Urinary bladder (tissue), 2 donors: ENCODE measurements around the gene BICDL1. TPM values are rescaled to one million over a fixed set of nuclear protein-coding genes. Genes with fewer than 3 reads are reported as not detected.

Experiments used
- polyA plus RNA-seq: library from polyadenylated mRNA; stranded (reverse); fragments of 200-250 nt; gene quantifications from one replicate; pipeline ENCODE4 v1.2.3, GENCODE V29; 2013
- small RNA-seq: library from RNA; depleted of rRNA; stranded (forward); fragments of <200 nt; gene quantifications from one replicate; pipeline ENCODE3, GENCODE V24; 2014
- total RNA-seq: library from RNA; depleted of rRNA; stranded (reverse); fragments of >200 nt; gene quantifications from one replicate; pipeline ENCODE4 v1.2.3, GENCODE V29; 2014
- donor health status: healthy.

BICDL1 gene
- total and polyA plus RNA-seq, 2 donors = 1.1 to 2.4 TPM

Small RNA genes lying within 50 kb of the gene (small RNA-seq; reads per million reads assigned to genes)
- not detected for gene AC004812.1

Other genes starting within 250 kb of the BICDL1 start
- 23.3 TPM for gene CIT, start 111.9 kb upstream of the BICDL1 start, total RNA-seq
- gene CIT, start 111.9 kb upstream of the BICDL1 start, polyA plus RNA-seq = 1.7 TPM
- 14.9 TPM for gene RAB35, start 127.5 kb downstream of the BICDL1 start, total RNA-seq
- gene RAB35, start 127.5 kb downstream of the BICDL1 start, polyA plus RNA-seq = 42.4 TPM
- 76.9 TPM for gene GCN1, start 205.5 kb downstream of the BICDL1 start, total RNA-seq
- gene GCN1, start 205.5 kb downstream of the BICDL1 start, polyA plus RNA-seq = 30.4 TPM
- gene RPLP0, start 211.9 kb downstream of the BICDL1 start, total RNA-seq = 1,987 TPM
- 3,611 TPM for gene RPLP0, start 211.9 kb downstream of the BICDL1 start, polyA plus RNA-seq